Measurements from ENCODE around the gene PCDHB15.
"Not testable (repeated sequence)": the region's sequence is repeated elsewhere in the genome, so short reads cannot be mapped to it uniquely, and the experiment has no call there.

Gene PCDHB15

DNA sequence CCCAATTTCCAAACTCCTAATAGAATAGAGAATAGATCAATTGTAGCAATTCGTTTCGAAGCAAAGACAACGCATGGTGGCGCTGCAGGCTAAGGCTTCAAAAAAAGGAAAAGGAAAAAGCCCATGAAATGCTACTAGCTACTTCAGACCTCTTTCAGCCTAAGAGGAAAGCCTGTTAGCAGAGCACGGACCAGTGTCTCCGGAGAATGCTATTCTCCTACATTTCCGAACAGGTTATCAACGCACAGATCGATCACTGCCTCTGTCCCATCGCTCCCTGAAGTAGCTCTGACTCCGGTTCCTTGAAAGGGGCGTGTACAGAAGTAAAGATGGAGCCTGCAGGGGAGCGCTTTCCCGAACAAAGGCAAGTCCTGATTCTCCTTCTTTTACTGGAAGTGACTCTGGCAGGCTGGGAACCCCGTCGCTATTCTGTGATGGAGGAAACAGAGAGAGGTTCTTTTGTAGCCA, at the start of gene PCDHB15:
Gene PCDHB15, plus strand, starts transcription at position 146 of the 468 bp plus-strand sequence. Its CDS starts 184 bp downstream, at position 330.
- no peak for DNase-seq (ENCODE audit: extremely low read depth, low read depth)
- TF ChIP-seq, protein P1, sequence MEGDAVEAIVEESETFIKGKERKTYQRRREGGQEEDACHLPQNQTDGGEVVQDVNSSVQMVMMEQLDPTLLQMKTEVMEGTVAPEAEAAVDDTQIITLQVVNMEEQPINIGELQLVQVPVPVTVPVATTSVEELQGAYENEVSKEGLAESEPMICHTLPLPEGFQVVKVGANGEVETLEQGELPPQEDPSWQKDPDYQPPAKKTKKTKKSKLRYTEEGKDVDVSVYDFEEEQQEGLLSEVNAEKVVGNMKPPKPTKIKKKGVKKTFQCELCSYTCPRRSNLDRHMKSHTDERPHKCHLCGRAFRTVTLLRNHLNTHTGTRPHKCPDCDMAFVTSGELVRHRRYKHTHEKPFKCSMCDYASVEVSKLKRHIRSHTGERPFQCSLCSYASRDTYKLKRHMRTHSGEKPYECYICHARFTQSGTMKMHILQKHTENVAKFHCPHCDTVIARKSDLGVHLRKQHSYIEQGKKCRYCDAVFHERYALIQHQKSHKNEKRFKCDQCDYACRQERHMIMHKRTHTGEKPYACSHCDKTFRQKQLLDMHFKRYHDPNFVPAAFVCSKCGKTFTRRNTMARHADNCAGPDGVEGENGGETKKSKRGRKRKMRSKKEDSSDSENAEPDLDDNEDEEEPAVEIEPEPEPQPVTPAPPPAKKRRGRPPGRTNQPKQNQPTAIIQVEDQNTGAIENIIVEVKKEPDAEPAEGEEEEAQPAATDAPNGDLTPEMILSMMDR (IDR thresholded peaks at IDR 0.05; ENCODE audit: low read depth, low read length): no peak

DNA sequence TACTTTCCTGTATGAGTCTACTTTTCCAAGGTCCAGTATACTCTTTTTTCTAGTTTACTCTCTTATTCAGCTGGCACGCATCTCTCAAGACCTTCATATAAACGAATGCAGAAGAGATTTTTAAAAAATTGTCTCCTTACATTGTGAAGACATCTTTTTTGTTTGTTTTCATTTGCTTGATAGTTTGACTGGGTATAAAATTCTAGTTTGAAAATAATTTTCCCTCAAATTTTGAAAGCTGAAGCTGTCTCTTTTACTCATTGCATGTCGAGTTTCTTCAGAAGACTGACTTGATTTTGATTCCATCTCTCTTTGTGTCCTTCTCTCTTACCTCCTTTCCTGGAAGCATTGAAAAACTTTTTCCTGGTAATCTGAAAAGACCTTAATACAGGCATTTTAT, 48.8 kb upstream of the PCDHB15 start:
- TF ChIP-seq, protein P1 (IDR thresholded peaks at IDR 0.05; ENCODE audit: low read depth, low read length): no peak
- DNase-seq (ENCODE audit: extremely low read depth, low read depth): no peak

DNA sequence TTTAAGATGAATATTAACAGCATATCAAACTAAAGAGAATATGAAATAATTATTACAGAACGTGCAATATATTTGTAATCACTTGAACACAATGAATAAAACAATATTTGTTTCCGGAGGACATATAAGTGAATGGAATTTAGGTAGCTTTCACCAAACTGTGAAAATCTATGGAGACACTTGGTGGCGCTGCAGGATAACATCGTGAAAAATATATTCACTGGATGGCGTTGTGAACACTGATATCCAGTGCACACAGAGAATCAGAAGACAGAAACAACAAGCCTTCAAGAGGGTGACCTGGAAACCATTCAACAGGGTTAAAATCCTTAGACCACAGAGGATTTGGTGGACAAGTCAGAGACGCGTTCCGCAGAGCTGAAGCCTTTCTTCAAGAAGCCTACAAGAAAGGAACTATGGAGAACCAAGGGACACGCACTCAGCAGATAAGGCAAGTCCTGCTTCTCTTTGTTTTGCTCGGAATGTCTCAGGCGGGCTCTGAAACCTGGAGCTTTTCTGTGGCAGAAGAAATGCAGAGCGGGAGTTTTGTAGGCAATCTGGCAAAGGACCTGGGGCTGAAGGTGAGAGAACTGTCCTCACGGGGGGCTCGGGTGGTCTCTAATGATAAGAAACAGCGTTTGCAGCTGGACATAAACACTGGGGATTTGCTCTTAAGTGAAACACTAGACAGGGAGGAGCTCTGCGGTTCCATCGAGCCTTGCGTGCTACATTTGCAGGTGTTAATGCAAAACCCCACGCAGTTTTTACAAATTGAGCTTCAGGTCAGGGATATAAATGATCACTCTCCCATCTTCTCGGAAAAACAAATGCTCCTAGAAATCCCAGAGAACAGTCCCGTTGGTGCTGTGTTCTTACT, 45.6 kb upstream of the PCDHB15 start, which contains the start of gene PCDHB11:
Gene PCDHB11, plus strand, starts transcription at position 269 of the 877 bp plus-strand sequence. Its CDS starts 148 bp downstream, at position 417.
- TF ChIP-seq, protein P1 (IDR thresholded peaks at IDR 0.05; ENCODE audit: low read depth, low read length): no peak
- no peak for DNase-seq (ENCODE audit: extremely low read depth, low read depth)

DNA sequence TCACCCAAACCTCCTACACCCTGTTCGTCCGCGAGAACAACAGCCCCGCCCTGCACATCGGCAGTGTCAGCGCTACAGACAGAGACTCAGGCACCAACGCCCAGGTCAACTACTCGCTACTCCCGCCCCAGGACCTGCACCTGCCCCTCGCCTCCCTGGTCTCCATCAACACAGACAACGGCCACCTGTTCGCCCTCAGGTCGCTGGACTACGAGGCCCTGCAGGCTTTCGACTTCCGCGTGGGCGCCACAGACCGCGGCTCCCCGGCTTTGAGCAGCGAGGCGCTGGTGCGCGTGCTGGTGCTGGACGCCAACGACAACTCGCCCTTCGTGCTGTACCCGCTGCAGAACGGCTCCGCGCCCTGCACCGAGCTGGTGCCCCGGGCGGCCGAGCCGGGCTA, 44.1 kb upstream of the PCDHB15 start:
- DNase-seq (ENCODE audit: extremely low read depth, low read depth): not testable (repeated sequence)

DNA sequence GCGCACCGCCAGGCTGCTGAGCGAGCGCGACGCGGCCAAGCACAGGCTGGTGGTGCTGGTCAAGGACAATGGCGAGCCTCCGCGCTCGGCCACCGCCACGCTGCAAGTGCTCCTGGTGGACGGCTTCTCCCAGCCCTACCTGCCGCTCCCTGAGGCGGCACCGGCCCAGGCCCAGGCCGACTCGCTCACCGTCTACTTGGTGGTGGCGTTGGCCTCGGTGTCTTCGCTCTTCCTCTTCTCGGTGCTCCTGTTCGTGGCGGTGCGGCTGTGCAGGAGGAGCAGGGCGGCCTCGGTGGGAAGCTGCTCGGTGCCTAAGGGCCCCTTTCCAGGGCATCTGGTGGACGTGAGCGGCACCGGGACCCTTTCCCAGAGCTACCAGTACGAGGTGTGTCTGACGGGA, 43.5 kb upstream of the PCDHB15 start:
- not testable (repeated sequence) for DNase-seq (ENCODE audit: extremely low read depth, low read depth)

DNA sequence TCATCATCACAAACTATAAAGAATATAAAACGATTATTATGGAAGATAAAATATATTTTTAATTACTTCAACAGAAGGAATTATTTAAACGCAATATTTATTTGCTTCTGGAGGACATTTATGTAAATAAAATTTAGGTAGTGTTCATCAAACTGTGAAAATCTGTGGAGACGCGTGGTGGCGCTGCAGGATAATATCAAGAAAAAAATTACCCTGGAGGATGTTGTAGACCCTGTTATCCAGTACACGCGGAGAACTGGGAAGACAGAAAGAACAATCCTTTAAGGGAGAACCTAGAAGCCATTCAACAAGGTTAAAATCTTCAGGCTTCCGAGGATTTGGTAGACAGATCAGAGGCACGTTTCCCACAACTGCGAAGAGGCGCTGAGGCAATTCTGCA, 36.7 kb upstream of the PCDHB15 start, which contains the start of gene PCDHB12:
Gene PCDHB12, plus strand, starts transcription at position 242 of the 400 bp plus-strand sequence. CDS start 189 bp downstream, outside the sequence.
- no peak for DNase-seq (ENCODE audit: extremely low read depth, low read depth)
- TF ChIP-seq, protein P1 (IDR thresholded peaks at IDR 0.05; ENCODE audit: low read depth, low read length): no peak

DNA sequence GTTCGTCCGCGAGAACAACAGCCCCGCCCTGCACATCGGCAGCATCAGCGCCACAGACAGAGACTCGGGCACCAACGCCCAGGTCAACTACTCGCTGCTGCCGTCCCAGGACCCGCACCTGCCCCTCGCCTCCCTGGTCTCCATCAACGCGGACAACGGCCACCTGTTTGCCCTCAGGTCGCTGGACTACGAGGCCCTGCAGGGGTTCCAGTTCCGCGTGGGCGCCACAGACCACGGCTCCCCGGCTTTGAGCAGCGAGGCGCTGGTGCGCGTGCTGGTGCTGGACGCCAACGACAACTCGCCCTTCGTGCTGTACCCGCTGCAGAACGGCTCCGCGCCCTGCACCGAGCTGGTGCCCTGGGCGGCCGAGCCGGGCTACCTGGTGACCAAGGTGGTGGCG, 34.9 kb upstream of the PCDHB15 start:
- DNase-seq (ENCODE audit: extremely low read depth, low read depth): not testable (repeated sequence)

DNA sequence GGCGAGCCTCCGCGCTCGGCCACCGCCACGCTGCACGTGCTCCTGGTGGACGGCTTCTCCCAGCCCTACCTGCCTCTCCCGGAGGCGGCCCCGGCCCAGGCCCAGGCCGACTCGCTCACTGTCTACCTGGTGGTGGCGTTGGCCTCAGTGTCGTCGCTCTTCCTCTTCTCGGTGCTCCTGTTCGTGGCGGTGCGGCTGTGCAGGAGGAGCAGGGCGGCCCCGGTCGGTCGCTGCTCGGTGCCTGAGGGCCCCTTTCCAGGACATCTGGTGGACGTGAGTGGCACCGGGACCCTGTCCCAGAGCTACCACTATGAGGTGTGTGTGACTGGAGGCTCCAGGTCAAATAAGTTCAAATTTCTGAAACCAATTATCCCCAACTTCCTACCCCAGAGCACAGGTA, 34.3 kb upstream of the PCDHB15 start:
- not testable (repeated sequence) for DNase-seq (ENCODE audit: extremely low read depth, low read depth)

DNA sequence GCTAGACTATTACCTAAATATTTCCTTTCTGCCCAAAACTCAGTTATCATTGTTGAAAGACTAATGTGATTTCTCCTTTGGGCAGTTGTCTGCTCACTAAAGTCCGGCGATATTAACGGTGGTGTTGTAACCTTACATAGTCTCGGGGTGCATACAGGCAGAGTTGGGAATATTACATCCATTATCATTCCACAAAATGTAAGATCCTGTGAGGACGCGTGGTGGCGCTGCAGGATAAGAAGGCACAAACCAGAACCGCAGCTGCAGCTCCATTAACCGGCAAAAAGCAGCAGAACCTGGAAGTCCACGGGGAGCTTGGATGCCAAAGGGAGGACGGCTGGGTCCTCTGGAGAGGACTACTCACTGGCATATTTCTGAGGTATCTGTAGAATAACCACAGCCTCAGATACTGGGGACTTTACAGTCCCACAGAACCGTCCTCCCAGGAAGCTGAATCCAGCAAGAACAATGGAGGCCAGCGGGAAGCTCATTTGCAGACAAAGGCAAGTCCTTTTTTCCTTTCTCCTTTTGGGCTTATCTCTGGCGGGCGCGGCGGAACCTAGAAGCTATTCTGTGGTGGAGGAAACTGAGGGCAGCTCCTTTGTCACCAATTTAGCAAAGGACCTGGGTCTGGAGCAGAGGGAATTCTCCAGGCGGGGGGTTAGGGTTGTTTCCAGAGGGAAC, 31.4 kb upstream of the PCDHB15 start, which contains the start of gene PCDHB13:
Gene PCDHB13, plus strand, starts transcription at position 264 of the 684 bp plus-strand sequence. Its CDS starts 205 bp downstream, at position 469.
- not testable (repeated sequence) for DNase-seq (ENCODE audit: extremely low read depth, low read depth)

DNA sequence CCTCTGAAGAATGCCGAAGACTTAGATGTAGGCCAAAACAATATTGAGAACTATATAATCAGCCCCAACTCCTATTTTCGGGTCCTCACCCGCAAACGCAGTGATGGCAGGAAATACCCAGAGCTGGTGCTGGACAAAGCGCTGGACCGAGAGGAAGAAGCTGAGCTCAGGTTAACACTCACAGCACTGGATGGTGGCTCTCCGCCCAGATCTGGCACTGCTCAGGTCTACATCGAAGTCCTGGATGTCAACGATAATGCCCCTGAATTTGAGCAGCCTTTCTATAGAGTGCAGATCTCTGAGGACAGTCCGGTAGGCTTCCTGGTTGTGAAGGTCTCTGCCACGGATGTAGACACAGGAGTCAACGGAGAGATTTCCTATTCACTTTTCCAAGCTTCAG, 30.6 kb upstream of the PCDHB15 start:
- DNase-seq (ENCODE audit: extremely low read depth, low read depth): not testable (repeated sequence)

DNA sequence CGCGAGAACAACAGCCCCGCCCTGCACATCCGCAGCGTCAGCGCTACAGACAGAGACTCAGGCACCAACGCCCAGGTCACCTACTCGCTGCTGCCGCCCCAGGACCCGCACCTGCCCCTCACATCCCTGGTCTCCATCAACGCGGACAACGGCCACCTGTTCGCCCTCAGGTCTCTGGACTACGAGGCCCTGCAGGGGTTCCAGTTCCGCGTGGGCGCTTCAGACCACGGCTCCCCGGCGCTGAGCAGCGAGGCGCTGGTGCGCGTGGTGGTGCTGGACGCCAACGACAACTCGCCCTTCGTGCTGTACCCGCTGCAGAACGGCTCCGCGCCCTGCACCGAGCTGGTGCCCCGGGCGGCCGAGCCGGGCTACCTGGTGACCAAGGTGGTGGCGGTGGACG, 29.7 kb upstream of the PCDHB15 start:
- not testable (repeated sequence) for DNase-seq (ENCODE audit: extremely low read depth, low read depth)

DNA sequence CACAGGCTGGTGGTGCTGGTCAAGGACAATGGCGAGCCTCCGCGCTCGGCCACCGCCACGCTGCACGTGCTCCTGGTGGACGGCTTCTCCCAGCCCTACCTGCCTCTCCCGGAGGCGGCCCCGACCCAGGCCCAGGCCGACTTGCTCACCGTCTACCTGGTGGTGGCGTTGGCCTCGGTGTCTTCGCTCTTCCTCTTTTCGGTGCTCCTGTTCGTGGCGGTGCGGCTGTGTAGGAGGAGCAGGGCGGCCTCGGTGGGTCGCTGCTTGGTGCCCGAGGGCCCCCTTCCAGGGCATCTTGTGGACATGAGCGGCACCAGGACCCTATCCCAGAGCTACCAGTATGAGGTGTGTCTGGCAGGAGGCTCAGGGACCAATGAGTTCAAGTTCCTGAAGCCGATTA, 29.2 kb upstream of the PCDHB15 start:
- not testable (repeated sequence) for DNase-seq (ENCODE audit: extremely low read depth, low read depth)
